Activated CD4-positive, CD25-positive, alpha-beta regulatory T cell (primary cell): ENCODE data around the gene GLYATL2.

Experiments
- DNase-seq, 4 experiments: peaks; one replicate each; lab custom pipeline; 2025; lab: John Stamatoyannopoulos, UW

Gene GLYATL2, protein sequence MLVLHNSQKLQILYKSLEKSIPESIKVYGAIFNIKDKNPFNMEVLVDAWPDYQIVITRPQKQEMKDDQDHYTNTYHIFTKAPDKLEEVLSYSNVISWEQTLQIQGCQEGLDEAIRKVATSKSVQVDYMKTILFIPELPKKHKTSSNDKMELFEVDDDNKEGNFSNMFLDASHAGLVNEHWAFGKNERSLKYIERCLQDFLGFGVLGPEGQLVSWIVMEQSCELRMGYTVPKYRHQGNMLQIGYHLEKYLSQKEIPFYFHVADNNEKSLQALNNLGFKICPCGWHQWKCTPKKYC

DNA sequence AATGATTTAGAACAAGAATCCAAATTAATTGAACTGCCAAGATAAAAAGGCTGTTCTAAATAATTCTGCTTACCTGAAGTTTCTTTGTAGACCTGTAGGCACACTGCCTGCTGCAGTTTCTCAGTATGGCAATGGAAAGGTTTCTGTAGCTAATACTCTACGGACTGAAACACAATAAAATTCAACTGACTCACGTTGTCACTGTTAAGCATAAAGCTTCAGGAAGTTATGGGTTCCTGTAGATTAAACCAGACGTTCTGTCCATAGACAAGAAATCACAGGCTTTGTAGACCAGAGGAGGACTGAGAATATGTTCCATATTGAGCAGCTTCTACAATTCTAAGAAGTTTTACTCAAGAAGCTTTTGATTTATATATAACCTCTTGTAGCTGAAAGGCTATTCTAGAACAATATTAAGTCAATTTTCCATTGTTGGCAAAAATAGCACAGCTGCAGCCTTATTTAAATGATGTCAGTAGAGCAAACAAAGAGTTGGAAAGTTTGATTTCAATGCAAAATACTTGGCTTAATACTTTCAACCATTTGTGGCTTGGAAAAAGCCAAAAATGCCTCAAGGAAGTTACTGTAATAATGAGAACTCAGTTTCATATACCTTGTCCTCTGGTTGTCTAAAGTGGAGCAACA lies at the start of gene GLYATL2:
TSS of gene GLYATL2 (minus strand) at position 344 of the 645 bp plus-strand sequence. CDS start 5,092 bp downstream, outside the sequence.
- no peak for DNase-seq

DNA sequence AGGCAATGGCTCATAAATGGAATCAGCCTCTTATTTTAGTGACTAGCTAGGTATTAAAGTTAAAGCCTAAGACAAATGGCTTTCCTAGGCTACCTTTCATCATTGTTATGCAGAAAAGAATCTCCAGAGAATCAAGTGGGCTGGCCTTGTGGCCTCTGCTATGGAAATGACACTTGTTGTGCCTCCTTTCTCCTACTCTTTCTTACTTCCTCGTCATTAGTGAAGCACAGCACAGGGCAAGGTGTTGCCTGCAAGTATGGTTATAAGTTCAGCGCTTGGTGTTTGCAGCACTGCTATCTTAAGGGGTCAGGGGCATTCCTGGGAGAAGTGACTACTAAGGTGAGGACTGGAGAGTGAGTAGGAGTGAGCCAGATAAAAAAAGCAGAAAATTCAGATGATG lies 49.4 kb upstream of the GLYATL2 start:
- no peak for DNase-seq

DNA sequence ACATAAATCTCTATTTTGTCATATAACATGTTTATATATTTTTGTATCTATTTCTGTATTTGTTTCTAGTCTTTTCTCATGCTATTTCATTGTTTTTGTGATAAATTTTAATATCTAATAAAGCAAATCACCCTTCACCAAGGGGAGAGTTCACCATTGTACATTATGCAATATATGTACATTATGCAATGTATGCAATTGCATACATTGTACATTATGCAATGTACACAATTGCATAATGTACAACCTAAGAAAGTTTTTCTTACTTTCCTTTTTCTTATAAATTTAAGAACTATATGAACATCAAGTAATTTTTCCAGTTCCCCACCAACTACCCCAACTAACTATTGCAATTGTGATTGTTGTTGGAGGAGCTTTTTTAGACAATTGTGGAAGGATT lies 44.1 kb upstream of the GLYATL2 start:
- no peak for DNase-seq

DNA sequence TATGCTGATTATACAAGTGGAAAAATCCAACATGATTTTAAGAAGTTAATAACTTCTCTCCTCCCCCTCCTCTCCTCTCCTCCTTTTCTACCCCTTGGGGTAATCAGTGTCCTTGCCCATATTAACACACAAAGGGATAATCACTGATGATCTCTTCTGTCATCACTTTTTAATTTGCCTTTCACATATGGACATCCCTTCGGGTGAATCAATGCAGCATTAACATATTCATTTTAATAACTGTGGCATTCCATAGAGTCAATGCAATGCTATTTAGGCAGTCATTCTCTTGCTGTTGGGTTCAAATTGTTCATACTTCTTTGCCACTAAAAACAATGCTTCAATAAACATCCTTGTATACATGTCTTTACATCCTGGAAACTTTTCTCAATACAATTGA lies 42.9 kb upstream of the GLYATL2 start:
- no peak for DNase-seq

DNA sequence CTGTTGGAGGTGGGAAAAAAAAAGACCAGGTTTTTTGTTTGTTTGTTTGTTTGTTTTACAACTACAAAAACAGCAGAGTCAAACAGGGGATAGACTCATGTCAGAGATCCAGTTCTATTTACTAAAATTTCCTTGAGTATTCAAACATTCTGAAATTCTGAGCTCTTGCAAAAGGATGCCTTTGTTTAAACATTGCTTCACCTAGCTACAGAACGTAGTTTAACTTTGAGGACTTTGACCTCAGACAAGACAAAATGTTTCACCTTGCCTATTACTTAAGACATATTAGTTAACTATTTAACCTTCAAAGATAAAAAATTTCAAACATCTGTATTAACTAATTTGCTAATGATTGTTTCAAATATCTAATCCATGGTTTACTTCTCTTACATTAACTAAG lies 36.1 kb upstream of the GLYATL2 start:
- DNase-seq = no peak

DNA sequence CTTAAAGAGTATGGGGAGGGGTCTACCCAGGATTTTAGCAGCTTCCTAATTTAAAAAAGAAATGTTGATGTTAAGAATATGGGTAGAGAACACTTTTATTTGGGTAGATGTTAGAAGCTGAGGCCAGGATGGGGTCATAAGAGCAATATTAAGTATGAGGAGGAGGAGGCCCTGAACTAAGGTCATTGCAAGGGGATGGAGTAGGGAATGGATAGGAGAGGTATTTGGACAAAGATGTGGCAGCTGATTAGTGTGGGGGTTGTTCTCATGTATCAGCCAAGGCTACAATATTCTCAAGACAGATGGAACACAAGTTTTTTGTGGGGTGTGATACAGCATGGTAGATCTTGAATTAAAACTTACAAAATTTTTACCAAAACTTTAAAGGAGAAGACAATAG lies 35.7 kb upstream of the GLYATL2 start:
- DNase-seq = no peak

DNA sequence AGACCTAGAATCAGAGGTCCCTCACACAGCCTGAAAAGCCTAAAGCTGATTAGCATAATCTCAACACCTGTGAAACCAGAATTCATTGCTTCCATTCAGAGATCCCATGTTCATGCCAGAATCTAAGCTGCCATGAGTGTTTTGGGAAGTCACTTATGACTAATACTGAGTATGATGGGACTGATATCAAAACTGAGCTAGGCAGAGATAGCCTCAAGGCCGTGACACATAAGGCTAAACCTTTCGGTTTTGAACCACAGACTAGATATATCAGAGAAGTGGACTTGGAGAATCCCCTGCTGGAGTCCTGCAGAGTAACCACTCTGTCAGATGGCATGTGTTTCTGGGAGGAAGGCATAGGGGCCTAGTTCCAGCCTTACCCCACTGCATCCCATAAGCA lies 23.1 kb upstream of the GLYATL2 start:
- no peak for DNase-seq

DNA sequence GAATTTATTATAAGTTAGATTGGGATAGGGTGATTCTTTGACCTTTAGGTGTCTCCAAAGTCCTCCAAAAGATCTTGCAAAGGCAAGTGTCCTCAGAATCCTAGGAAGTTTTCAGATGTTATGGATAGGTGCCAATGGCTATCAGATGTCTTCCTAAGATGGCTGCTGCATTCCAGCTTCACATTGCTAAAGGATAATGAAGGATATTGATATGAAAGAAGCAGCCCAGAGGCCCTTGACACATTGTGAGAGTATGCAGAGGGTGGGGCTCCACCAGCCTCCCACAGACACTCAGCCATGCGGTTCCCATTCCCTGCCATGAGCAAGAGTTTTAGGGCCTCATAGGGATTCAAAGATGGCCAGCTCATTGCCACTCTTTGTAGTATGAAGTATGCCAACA lies 22.3 kb upstream of the GLYATL2 start:
- no peak for DNase-seq

DNA sequence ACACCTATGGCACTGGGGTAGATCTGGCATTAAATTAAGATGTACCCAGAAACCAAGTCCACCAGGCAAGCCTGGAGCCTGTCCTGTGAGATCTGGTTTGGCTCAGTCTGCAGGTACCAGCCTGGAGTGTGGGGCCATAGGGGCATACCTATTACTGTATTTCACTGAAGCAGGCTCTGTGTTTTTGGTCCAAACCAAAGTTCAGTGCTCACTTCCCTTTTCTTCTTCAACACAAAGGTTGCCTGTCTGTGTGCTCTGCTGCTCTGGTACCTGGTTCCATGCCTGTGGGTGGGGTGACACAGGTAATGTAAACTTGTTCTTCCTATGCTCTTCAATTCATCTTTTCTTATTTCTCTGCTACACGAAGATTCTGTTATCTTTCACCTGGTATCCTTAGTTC lies 19.8 kb upstream of the GLYATL2 start:
- DNase-seq = no peak

DNA sequence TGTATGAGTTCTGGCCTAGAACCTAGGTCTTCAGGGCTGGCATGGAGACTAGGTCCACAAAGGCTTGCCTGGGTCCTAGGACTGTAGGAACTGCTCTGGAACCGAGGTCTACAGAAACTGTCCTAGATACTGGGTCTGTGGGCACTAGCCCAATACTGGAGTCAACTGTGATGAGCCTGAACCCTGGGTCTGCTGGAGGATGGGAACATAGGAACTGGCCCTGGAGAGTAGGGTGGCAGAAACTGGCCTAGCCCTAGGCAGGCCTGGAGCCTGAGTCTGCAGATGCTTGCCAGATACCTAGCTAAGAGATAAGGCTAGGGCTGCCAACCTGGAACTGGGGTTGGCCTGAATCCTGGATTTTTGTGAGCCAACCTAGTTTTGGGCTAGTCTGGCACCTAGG lies 19.2 kb upstream of the GLYATL2 start:
- DNase-seq = no peak

DNA sequence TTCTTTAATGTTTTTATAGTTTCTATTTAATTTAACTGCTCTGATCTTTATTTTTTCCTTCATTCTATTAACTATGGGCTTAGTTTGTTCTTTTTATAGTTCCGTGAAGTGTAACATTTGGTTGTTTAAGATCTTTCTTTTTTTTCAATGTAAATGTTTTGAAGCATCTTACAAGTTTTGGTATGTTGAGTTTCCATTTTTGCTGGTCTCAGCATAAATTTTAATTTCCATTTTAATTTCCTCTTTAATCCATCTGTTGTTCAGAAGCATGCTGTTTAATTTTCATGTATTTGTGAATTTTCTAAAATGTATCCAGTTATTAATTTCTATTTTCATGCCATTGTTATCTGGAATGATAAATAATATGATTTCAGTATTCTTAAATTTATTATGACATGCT lies 17.0 kb upstream of the GLYATL2 start:
- no peak for DNase-seq

DNA sequence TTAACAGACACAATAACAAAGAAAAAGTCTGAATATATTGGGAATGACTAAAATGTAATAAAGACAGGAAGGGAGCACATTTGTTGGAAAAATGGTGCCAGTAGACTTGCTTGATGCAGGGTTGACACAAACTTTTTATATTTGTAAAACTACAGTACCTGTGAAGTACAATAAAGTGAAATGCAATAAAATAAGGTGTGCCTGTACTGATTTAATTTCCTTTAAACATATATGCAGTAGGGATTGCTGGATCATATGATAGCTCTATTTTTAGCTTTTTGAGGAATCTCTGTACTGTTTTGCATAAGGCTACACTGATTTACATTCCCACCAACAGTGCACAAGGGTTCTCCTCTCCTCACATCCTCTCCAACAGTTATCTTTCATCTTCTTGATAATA lies 12.3 kb upstream of the GLYATL2 start:
- DNase-seq = no peak

DNA sequence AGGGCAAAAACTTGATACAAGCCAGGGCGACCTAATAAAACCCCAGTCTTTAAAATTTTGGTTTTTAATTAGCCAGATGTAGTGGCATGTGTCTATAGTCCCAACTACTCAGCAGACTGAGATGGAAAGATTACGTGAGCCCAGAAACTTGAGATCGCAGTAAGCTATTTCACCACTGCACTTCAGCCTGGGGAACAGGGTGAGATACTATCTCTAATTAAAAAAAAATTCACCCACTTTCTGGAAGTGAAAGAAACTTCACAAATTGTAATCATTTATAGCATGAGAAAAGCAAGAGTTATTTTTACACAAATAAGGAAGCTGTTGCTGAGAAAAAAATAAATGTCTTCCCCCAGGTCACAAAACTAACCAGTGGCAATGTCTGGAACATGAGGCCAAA lies 882 bp upstream of the GLYATL2 start:
- DNase-seq = no peak

DNA sequence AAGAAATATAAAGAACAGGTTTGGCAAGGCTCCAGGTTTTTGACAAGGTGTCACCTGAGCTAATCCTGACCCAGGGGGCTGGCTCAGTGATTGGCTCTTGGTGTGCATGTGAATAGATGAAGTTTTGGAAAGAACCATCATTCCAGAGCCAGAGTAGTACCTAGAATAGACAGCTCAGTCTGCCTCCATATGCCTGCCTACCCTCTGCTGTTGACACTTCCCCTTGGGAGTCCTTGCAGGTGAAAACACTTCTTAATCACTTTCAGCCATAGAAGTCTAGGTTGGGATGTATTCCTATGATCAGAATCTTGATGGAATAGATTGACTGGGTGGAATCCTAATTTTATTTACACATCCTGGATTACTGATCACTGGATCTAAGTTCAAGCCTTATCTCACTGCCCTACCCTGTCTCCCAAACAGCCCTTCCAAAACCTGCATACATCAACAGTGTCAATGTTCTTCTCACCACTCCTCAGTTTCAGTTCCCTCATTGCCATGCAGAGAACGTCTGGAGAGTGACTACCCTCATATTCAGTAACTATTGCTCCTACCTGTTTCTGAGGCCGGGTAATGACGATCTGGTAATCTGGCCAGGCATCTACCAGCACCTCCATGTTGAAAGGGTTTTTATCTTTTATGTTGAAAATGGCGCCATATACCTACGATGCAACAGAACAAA lies 6.7 kb downstream of the GLYATL2 start:
- no peak for DNase-seq

DNA sequence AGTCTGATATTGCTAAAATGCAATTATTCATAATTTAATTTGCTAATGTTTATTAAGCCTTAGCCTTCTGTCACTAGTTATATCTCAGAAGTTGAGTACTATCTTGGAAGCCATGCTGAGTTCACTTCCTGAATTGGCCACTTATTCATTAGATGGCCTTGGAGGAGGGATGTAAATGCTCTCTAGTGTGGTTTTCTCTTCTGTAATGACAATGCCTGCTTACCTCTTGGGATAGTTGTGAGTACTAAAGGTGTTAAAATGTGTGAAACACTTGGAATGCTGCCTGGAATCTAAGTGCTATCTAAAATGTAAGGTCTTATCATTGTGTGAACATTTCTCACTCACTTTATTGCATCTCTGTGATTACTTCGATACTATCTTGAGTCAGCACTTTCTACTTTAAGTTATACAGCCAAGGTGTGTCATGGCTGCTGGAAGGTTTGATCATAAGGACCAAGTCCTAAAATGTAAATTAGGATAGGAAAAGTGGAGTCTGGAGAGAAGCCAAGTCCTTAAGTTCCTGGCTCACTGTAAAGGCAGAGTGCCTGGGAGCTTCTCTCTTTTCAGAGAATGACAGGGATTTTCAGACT lies 12.4 kb downstream of the GLYATL2 start:
- no peak for DNase-seq

DNA sequence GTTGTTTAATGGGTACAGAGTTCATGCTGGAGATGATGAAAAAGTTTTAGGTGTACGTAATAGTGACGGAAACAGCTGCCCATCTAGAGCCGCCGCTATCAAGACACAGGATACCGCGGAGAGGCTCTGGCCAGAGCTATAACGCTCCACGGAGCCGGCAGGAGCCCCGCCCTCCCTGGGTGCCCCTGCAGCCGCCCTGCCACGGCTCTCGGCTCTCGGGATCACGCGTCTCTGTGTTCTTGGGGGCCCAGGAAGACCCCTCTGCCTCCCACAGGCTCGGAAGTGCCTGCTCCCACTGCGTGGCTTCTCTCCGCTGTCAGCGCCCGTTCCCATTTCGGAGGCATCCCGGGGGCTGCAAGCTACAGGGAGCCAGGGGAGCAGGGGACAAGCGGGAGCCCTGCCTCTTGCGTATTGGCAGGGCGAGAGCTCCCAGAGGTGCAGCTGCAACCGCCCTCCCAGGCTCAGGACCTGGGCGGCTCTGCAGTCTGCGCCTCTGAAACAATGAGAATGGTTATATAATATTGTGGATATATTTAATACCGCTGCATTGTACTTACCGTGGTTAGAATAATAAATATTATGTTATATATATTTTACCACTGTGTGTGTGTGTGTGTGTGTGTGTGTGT lies 13.7 kb downstream of the GLYATL2 start:
- no peak for DNase-seq

DNA sequence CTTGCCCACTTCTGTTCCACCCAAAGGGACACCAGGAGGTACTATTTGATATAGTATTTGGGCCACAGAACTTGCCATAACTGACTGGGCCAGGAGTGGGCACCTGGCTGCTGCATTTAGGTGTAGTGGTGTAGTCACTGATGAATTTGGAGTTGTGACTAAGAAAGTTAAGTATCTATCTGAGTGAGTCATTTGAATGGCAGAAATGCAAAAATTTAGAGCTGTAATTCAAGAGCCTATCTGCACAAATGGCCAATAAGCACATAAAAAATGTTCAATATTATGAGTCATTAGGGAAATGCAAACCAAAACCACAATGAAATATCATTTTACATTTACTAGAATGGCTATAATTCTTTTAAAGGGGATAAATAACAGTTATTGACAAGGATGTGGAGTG lies 14.7 kb downstream of the GLYATL2 start:
- DNase-seq = no peak

DNA sequence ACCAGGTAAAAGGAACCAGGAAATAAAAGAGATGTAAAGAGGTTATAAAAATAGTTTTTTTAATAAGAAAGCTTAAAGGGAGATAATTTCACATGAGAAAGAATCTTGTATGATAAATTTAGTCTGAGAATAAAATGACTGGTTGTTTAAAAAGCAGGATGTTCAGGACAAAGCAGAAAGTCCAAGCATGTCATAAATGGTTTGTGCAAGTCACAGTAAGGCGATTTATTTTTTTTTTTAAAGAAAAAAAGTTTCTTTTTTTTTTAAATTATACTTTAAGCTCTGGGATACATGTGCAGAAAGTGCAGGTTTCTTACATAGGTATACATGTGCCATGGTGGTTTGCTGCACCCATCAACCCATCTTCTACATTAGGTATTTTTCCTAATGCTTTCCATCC lies 30.8 kb downstream of the GLYATL2 start:
- DNase-seq = no peak

DNA sequence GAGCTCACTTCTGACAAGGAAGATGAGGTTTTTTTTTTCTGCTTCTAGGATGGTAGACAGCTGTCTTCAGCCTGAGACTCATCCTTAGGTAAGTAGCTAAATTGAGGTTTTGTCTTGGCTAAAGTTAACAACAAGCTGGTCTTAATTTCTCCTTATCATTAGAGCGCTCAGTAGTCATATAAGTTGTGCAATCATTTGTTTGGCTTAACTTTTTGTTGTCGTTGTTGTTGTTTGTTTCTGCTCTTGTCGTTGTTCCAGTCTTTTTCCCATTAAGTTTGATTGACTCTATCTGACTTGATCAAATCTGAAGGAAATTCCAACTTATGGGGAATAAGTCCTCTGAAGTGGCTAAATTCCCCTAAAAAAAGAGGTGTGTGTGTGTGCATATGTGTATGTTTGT lies 33.0 kb downstream of the GLYATL2 start:
- no peak for DNase-seq

DNA sequence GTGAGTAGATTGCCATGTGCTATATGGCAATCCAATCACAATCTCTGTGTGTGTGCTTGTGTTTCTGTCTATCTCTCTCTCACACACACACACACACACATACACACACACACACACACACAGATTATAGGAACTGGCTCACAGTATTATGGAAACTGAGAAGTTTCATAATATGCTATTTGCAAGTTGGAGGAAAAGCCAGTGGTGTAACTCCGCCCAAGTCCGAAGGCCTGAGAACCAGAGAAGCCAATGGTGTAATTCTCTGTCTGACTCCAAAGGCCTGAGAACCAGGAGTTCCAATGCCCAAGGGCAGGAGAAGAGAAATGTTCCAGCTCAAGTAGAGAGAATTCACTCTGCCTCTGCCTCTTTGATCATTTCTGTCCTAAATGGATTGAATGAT lies 37.2 kb downstream of the GLYATL2 start:
- DNase-seq = no peak

DNA sequence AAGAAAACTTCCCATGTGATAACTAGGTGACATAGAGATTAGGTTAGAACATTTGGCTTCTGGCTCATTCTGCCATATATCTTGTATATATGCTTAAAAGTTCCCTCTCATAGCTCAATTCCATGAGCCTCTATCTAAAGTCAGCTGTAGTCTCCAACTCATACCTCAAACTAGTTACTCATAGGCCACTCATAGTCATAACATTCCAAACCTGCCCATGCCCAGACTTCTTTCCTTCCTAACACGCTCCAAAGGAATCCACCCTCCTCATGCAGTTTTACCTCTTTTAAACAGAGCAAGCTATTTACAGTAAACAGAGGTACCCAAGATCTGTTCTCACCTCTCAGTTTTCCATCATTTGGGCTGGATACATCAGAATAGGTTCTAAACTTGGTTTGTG lies 39.4 kb downstream of the GLYATL2 start:
- DNase-seq = no peak

DNA sequence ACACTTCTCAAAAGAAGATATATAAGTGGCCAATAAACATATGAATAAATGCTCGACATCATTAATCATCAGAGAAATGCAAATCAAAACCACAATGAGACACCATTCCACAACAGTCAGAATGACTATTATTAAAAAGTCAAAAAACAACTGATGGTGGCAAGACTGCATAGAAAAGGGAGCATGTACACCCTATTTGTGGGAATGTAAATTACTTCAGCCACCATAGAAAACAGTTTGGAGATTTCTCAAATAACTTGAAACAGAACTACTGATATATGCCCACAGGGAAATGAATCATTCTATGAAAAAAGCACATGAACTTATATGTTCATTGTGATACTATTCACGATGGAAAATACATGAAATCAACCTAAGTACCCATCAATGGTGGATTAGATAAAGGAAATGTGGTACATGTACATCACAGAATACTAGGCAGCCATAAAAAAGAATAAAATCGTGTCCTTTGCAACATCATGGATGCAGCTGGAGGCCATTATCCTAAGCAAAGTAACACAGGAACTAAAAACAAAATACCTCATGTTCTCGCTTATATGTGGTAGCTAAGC lies 42.4 kb downstream of the GLYATL2 start:
- DNase-seq = no peak
